SK-N-SH treated with all-trans-retinoic acid at 6 μM for 48 hours (cell line): ENCODE measurements around the gene PEX7.
"Not testable (repeated sequence)": the region's sequence is repeated elsewhere in the genome, so short reads cannot be mapped to it uniquely, and the experiment has no call there.

ENCODE experiments used
- ATAC-seq: fragments of 200-7000 bp; cut with Tn5 transposase; 3 replicates; pipeline ENCODE4 v1.9.1; 2020; ENCODE audit warnings: mild to moderate bottlenecking, moderate library complexity
- ARNTL ChIP-seq: fragments of 450-650 bp; formaldehyde crosslinking; IDR thresholded peaks from 2 replicates; pipeline ENCODE4 v1.5.0; 2020; ENCODE audit warnings: low read depth, mild to moderate bottlenecking, moderate library complexity, borderline replicate concordance
- BACH2 ChIP-seq: fragments of 250-450 bp; sonication (Bioruptor Pico); IDR thresholded peaks from 2 replicates; pipeline ENCODE4 v1.9.0; 2021; ENCODE audit warnings: mild to moderate bottlenecking, borderline replicate concordance
- CSDC2 ChIP-seq: fragments of 250-450 bp; sonication (Bioruptor Pico); IDR thresholded peaks from 2 replicates; pipeline ENCODE4 v1.5.0; 2020; ENCODE audit warnings: mild to moderate bottlenecking, moderate library complexity
- ESRRG ChIP-seq: fragments of 250-450 bp; sonication (Bioruptor Pico); IDR thresholded peaks from 2 replicates; pipeline ENCODE4 v1.6.1; 2021; ENCODE audit warnings: mild to moderate bottlenecking
- GLIS3 ChIP-seq: fragments of 250-450 bp; sonication (Bioruptor Pico); IDR thresholded peaks from 2 replicates; pipeline ENCODE4 v1.5.0; 2020; ENCODE audit warnings: mild to moderate bottlenecking, moderate library complexity
- ISL1 ChIP-seq: fragments of 250-450 bp; sonication (Bioruptor Pico); IDR thresholded peaks from 2 replicates; pipeline ENCODE4 v2.1.2; 2022; ENCODE audit warnings: mild to moderate bottlenecking, moderate library complexity
- OSR1 ChIP-seq: fragments of 250-450 bp; sonication (Bioruptor Pico); IDR thresholded peaks from 2 replicates; pipeline ENCODE4 v1.8.0; 2022; ENCODE audit warnings: moderate library complexity, mild to moderate bottlenecking, inconsistent platforms
- POU6F1 ChIP-seq: fragments of 250-450 bp; sonication (Bioruptor Pico); IDR thresholded peaks from 2 replicates; pipeline ENCODE4 v1.8.0; 2021; ENCODE audit warnings: low read depth, mild to moderate bottlenecking, moderate library complexity, borderline replicate concordance
- PPARA ChIP-seq: fragments of 250-450 bp; sonication (Bioruptor Pico); IDR thresholded peaks from 2 replicates; pipeline ENCODE4 v1.5.0; 2020; ENCODE audit warnings: mild to moderate bottlenecking, borderline replicate concordance
- RARB ChIP-seq: fragments of 250-450 bp; sonication (Bioruptor Pico); IDR thresholded peaks from 2 replicates; pipeline ENCODE4 v1.8.0; 2021; ENCODE audit warnings: mild to moderate bottlenecking, moderate library complexity
- SNAI2 ChIP-seq: fragments of 250-450 bp; sonication (Bioruptor Pico); IDR thresholded peaks from 2 replicates; pipeline ENCODE4 v1.5.0; 2020; ENCODE audit warnings: mild to moderate bottlenecking, moderate library complexity
- TCF4 ChIP-seq: fragments of 250-450 bp; sonication (Bioruptor Pico); IDR thresholded peaks from 2 replicates; pipeline ENCODE4 v1.8.0; 2021; ENCODE audit warnings: mild to moderate bottlenecking, moderate library complexity, borderline replicate concordance
- TOX ChIP-seq: fragments of 250-450 bp; sonication (Bioruptor Pico); IDR thresholded peaks from 2 replicates; pipeline ENCODE4 v1.8.0; 2021; ENCODE audit warnings: mild to moderate bottlenecking, moderate library complexity, borderline replicate concordance
- TSHZ2 ChIP-seq: fragments of 250-450 bp; sonication (Bioruptor Pico); IDR thresholded peaks from 2 replicates; pipeline ENCODE4 v1.5.0; 2020; ENCODE audit warnings: mild to moderate bottlenecking, moderate library complexity
- ZC3H10 ChIP-seq: fragments of 250-450 bp; sonication (Bioruptor Pico); IDR thresholded peaks from 2 replicates; pipeline ENCODE4 v1.5.1; 2021; ENCODE audit warnings: mild to moderate bottlenecking, moderate library complexity
- ZFP3 ChIP-seq: fragments of 250-450 bp; sonication (Bioruptor Pico); IDR thresholded peaks from 2 replicates; pipeline ENCODE4 v1.5.0; 2020; ENCODE audit warnings: mild to moderate bottlenecking, moderate library complexity
- ZFP30 ChIP-seq: fragments of 450-650 bp; formaldehyde crosslinking; IDR thresholded peaks from 2 replicates; pipeline ENCODE4 v1.5.0; 2022; ENCODE audit warnings: mild to moderate bottlenecking, moderate library complexity
- ZNF565 ChIP-seq: fragments of 450-650 bp; formaldehyde crosslinking; conservative IDR thresholded peaks from 2 replicates; pipeline ENCODE4 v1.5.0; 2020; ENCODE audit warnings: low read depth, mild to moderate bottlenecking, moderate library complexity
- ZNF70 ChIP-seq: fragments of 450-650 bp; formaldehyde crosslinking; IDR thresholded peaks from 2 replicates; pipeline ENCODE4 v1.5.0; 2020; ENCODE audit warnings: mild to moderate bottlenecking, moderate library complexity
- ZNF8 ChIP-seq: fragments of 450-650 bp; formaldehyde crosslinking; IDR thresholded peaks from 2 replicates; pipeline ENCODE4 v1.5.0; 2020; ENCODE audit warnings: mild to moderate bottlenecking, moderate library complexity
- TF ChIP-seq, protein P1 (sequence below): fragments of 250-450 bp; sonication (Bioruptor Pico); IDR thresholded peaks from 2 replicates; pipeline ENCODE4 v1.5.1; 2020; ENCODE audit warnings: low read depth, mild to moderate bottlenecking, moderate library complexity

The PEX7 gene

GRCh38 chr6:136897071-136897470 is 74.7 kb downstream of the PEX7 start:
- TF ChIP-seq SNAI2 (CRISPR knock-in tag), result no peak
- no peak for TF ChIP-seq CSDC2 (CRISPR knock-in tag)
- TF ChIP-seq TCF4, result no peak
- no peak for TF ChIP-seq RARB (CRISPR knock-in tag)
- TF ChIP-seq ZNF70 (CRISPR knock-in tag), result no peak
- no peak for TF ChIP-seq POU6F1 (CRISPR knock-in tag)
- TF ChIP-seq BACH2 (CRISPR knock-in tag), result no peak
- no peak for TF ChIP-seq ZC3H10 (CRISPR knock-in tag)
- TF ChIP-seq, protein P1, sequence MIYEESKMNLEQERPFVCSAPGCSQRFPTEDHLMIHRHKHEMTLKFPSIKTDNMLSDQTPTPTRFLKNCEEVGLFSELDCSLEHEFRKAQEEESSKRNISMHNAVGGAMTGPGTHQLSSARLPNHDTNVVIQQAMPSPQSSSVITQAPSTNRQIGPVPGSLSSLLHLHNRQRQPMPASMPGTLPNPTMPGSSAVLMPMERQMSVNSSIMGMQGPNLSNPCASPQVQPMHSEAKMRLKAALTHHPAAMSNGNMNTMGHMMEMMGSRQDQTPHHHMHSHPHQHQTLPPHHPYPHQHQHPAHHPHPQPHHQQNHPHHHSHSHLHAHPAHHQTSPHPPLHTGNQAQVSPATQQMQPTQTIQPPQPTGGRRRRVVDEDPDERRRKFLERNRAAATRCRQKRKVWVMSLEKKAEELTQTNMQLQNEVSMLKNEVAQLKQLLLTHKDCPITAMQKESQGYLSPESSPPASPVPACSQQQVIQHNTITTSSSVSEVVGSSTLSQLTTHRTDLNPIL (CRISPR knock-in tag), result no peak
- TF ChIP-seq ZNF565 (CRISPR knock-in tag), result no peak
- no peak for TF ChIP-seq GLIS3 (CRISPR knock-in tag)
- TF ChIP-seq ESRRG (CRISPR knock-in tag), result no peak
- TF ChIP-seq ZFP3 (CRISPR knock-in tag), result no peak
- no peak for TF ChIP-seq ARNTL (CRISPR knock-in tag)
- TF ChIP-seq ZNF8 (CRISPR knock-in tag), result no peak
- no peak for TF ChIP-seq OSR1 (CRISPR knock-in tag)
- no peak for TF ChIP-seq TSHZ2 (CRISPR knock-in tag)
- no peak for TF ChIP-seq TOX (CRISPR knock-in tag)
- TF ChIP-seq ZFP30 (CRISPR knock-in tag), result no peak
- ATAC-seq, result no peak

DNA sequence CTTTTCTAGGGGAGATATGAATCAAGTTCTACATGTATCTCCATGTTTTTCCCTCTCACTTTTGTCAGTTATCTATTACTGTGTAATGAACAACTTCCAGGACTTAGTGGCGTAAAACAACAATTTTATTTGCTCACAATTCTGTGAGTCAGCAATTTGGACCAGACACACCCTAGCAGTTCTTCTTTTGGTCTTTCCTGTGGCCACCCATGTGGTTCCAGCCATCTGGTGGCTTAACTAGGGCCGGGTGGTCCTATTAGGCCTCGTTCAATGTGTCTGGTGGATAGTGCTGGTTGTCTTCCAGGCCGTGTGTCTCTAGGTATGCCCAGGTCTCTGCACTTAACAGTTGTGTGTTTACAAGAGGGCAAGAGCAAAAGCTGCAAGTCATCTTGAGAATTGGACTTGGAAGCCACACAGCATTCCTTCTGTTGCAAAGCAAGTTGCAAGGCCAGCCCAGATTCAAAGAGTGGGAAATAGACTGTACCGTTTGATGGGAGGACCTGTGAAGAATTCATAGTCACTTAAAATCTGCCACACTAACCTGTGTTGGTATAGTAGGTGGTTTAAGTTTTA is 78.9 kb downstream of the PEX7 start:
- ATAC-seq, result no peak
- no peak for TF ChIP-seq PPARA (CRISPR knock-in tag)
- TF ChIP-seq CSDC2 (CRISPR knock-in tag), result no peak
- TF ChIP-seq ARNTL (CRISPR knock-in tag), result no peak
- TF ChIP-seq TOX (CRISPR knock-in tag), result no peak
- TF ChIP-seq SNAI2 (CRISPR knock-in tag), result no peak
- no peak for TF ChIP-seq ZC3H10 (CRISPR knock-in tag)
- no peak for TF ChIP-seq POU6F1 (CRISPR knock-in tag)
- no peak for TF ChIP-seq ISL1 (CRISPR knock-in tag)
- no peak for TF ChIP-seq TSHZ2 (CRISPR knock-in tag)
- no peak for TF ChIP-seq OSR1 (CRISPR knock-in tag)
- TF ChIP-seq, all 23 proteins: peak for 0

DNA sequence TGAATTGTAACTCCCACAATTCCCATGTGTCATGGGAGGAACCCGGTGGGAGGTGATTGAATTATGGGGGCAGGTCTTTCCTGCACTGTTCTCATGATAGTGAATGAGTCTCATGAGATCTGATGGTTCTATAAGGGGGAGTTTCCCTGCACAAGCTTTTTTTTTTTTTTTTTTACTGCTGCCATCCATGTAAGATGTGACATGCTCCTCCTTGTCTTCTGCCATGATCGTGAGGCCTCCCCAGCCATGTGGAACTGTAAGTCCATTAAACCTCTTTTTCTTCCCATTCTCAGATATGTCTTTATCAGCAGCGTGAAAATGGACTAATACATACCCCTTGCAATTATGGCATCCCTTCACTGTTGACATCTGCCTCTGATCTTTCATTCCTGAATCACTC is 82.1 kb downstream of the PEX7 start:
- ATAC-seq, result not testable (repeated sequence)
